ENCODE measurements around the gene GRIN1.

The GRIN1 gene

DNA sequence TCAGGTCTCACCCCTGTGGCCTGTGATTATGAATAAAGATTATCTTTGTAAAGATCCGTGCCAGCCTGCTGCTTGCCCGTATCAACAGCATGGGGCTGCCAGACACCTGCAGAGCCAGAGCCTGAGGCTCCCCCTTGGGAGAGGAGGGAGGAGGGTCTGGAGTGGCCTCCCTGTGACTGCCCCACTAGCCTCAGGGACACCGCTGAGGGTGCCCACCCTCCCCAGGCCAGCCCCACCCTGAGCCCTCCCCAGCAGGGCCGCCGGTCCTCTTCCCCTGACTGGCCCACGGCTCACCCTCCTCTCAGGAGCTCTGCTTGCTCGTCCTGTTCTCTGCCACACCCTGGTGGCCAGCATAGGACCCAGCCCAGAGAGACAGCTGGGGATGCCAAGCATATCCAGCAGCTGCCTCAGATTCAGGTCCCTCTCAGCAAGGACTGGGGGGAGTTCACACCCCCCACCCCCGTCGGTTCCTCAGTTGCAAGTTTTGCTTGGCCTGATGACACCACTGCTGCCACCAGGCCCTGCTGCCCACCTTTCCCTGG, 51.4 kb downstream of the GRIN1 start (continued):
- TF ChIP-seq ZNF433 (tag by site-specific recombination; IDR thresholded peaks at IDR 0.05; ENCODE audit: low read depth) (no peak), ZNF610 (tag by site-specific recombination; IDR thresholded peaks at IDR 0.05; ENCODE audit: borderline replicate concordance) (no peak), ZNF140 (tag by site-specific recombination; IDR thresholded peaks at IDR 0.05) (no peak), ZNF660 (tag by site-specific recombination; IDR thresholded peaks at IDR 0.05) (no peak), ZNF146 (tag by site-specific recombination; IDR thresholded peaks at IDR 0.05) (no peak), ZNF596 (tag by site-specific recombination; IDR thresholded peaks at IDR 0.05) (no peak), GLI2 (tag by site-specific recombination; IDR thresholded peaks at IDR 0.05; ENCODE audit: borderline replicate concordance, low read depth) (no peak), ZNF548 (tag by site-specific recombination; IDR thresholded peaks at IDR 0.05) (no peak), ZNF16 (tag by site-specific recombination; IDR thresholded peaks at IDR 0.05; ENCODE audit: low read depth) (no peak)
- TF ChIP-seq, protein P1, sequence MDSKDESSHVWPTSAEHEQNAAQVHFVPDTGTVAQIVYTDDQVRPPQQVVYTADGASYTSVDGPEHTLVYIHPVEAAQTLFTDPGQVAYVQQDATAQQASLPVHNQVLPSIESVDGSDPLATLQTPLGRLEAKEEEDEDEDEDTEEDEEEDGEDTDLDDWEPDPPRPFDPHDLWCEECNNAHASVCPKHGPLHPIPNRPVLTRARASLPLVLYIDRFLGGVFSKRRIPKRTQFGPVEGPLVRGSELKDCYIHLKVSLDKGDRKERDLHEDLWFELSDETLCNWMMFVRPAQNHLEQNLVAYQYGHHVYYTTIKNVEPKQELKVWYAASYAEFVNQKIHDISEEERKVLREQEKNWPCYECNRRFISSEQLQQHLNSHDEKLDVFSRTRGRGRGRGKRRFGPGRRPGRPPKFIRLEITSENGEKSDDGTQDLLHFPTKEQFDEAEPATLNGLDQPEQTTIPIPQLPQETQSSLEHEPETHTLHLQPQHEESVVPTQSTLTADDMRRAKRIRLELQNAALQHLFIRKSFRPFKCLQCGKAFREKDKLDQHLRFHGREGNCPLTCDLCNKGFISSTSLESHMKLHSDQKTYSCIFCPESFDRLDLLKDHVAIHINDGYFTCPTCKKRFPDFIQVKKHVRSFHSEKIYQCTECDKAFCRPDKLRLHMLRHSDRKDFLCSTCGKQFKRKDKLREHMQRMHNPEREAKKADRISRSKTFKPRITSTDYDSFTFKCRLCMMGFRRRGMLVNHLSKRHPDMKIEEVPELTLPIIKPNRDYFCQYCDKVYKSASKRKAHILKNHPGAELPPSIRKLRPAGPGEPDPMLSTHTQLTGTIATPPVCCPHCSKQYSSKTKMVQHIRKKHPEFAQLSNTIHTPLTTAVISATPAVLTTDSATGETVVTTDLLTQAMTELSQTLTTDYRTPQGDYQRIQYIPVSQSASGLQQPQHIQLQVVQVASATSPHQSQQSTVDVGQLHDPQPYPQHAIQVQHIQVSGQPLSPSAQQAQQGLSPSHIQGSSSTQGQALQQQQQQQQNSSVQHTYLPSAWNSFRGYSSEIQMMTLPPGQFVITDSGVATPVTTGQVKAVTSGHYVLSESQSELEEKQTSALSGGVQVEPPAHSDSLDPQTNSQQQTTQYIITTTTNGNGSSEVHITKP (tag by site-specific recombination; IDR thresholded peaks at IDR 0.05): no peak
- TF ChIP-seq, protein P2, sequence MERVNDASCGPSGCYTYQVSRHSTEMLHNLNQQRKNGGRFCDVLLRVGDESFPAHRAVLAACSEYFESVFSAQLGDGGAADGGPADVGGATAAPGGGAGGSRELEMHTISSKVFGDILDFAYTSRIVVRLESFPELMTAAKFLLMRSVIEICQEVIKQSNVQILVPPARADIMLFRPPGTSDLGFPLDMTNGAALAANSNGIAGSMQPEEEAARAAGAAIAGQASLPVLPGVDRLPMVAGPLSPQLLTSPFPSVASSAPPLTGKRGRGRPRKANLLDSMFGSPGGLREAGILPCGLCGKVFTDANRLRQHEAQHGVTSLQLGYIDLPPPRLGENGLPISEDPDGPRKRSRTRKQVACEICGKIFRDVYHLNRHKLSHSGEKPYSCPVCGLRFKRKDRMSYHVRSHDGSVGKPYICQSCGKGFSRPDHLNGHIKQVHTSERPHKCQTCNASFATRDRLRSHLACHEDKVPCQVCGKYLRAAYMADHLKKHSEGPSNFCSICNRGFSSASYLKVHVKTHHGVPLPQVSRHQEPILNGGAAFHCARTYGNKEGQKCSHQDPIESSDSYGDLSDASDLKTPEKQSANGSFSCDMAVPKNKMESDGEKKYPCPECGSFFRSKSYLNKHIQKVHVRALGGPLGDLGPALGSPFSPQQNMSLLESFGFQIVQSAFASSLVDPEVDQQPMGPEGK (tag by site-specific recombination; IDR thresholded peaks at IDR 0.05): no peak
- TF ChIP-seq, protein P3, sequence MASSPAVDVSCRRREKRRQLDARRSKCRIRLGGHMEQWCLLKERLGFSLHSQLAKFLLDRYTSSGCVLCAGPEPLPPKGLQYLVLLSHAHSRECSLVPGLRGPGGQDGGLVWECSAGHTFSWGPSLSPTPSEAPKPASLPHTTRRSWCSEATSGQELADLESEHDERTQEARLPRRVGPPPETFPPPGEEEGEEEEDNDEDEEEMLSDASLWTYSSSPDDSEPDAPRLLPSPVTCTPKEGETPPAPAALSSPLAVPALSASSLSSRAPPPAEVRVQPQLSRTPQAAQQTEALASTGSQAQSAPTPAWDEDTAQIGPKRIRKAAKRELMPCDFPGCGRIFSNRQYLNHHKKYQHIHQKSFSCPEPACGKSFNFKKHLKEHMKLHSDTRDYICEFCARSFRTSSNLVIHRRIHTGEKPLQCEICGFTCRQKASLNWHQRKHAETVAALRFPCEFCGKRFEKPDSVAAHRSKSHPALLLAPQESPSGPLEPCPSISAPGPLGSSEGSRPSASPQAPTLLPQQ (tag by site-specific recombination; IDR thresholded peaks at IDR 0.05): no peak

DNA sequence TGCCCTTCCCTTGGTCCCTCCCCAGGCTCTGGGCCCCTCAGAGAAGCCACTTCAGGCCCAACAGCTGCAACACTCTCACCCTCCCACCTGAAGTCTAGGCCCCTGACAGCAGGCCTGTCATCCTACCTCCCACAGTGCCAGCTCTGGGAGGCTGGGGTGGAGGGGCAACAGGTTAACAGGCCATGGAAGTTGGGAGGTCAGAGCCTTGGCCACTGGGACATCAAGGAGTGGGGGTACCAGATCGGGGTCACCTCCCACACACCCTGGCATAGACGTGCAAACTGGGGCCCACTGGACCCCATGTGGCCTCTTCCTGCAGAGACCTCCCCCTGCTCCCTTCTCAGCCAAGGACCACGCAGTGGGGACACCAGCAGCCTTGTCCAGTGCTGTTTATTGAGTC, 52.3 kb downstream of the GRIN1 start:
- ChIA-PET POLR2A (interaction anchor here (1.3 to 7.1 kb wide), 4 partner anchors 14 to 32 kb away, joined by 5 to 178 read pairs (median 11); partner anchors contain the start of genes NDOR1, TMEM203 and TPRN), CTCF (interaction anchor here (0.8 to 2.9 kb wide), 3 partner anchors 15 to 46 kb away, joined by 3 to 15 read pairs (median 4); no protein-coding TSS in a partner anchor)
- Histone ChIP-seq H3K9me3 (ENCODE audit: control insufficient read depth, insufficient read depth, low read depth, low read length) (no peaks in the 10 kb centered on the region), H3K36me3 (ENCODE audit: control insufficient read depth in 2 of 2, insufficient read depth in 1 of 2, low read length in 2 of 2) (peaks cover 0 to 43% of the 10 kb centered on the region in 2 experiments; a peak in 1 of 3 replicates), H3K4me1 (ENCODE audit: control insufficient read depth, insufficient read depth, low read length) (peaks cover 14% of the 10 kb centered on the region), H3K27ac (ENCODE audit: extremely low read depth, low read depth, low read length) (no peak overlapping the region), H3K4me3 (ENCODE audit: low read depth, low read length) (no peak overlapping the region)
- no peak for TF ChIP-seq ZNF629 (tag by site-specific recombination; IDR thresholded peaks at IDR 0.05)
- TF ChIP-seq KLF7 (tag by site-specific recombination; IDR thresholded peaks at IDR 0.05; ENCODE audit: borderline replicate concordance): no peak
- TF ChIP-seq, protein P4, sequence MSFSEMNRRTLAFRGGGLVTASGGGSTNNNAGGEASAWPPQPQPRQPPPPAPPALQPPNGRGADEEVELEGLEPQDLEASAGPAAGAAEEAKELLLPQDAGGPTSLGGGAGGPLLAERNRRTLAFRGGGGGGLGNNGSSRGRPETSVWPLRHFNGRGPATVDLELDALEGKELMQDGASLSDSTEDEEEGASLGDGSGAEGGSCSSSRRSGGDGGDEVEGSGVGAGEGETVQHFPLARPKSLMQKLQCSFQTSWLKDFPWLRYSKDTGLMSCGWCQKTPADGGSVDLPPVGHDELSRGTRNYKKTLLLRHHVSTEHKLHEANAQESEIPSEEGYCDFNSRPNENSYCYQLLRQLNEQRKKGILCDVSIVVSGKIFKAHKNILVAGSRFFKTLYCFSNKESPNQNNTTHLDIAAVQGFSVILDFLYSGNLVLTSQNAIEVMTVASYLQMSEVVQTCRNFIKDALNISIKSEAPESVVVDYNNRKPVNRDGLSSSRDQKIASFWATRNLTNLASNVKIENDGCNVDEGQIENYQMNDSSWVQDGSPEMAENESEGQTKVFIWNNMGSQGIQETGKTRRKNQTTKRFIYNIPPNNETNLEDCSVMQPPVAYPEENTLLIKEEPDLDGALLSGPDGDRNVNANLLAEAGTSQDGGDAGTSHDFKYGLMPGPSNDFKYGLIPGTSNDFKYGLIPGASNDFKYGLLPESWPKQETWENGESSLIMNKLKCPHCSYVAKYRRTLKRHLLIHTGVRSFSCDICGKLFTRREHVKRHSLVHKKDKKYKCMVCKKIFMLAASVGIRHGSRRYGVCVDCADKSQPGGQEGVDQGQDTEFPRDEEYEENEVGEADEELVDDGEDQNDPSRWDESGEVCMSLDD (tag by site-specific recombination; IDR thresholded peaks at IDR 0.05): 0 out of 2 replicates have a peak, but pooled peaks have one; percentile 21
- TF ChIP-seq ZFHX2 (tag by site-specific recombination; conservative IDR thresholded peaks at IDR 0.05): peak; percentile 27; the same call in 1 of the 2 replicates
- TF ChIP-seq ZNF121 (tag by site-specific recombination; IDR thresholded peaks at IDR 0.05): no peak
- TF ChIP-seq, protein P5, sequence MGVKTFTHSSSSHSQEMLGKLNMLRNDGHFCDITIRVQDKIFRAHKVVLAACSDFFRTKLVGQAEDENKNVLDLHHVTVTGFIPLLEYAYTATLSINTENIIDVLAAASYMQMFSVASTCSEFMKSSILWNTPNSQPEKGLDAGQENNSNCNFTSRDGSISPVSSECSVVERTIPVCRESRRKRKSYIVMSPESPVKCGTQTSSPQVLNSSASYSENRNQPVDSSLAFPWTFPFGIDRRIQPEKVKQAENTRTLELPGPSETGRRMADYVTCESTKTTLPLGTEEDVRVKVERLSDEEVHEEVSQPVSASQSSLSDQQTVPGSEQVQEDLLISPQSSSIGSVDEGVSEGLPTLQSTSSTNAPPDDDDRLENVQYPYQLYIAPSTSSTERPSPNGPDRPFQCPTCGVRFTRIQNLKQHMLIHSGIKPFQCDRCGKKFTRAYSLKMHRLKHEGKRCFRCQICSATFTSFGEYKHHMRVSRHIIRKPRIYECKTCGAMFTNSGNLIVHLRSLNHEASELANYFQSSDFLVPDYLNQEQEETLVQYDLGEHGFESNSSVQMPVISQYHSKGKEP (tag by site-specific recombination; IDR thresholded peaks at IDR 0.05): no peak
- TF ChIP-seq ZNF146 (tag by site-specific recombination; IDR thresholded peaks at IDR 0.05): no peak
- TF ChIP-seq ZNF175 (tag by site-specific recombination; IDR thresholded peaks at IDR 0.05): no peak
- TF ChIP-seq GLIS1 (tag by site-specific recombination; IDR thresholded peaks at IDR 0.05): peak; percentile 92
- TF ChIP-seq SCRT1 (tag by site-specific recombination; IDR thresholded peaks at IDR 0.05; ENCODE audit: borderline replicate concordance): peak; percentile 71; the same call in 1 of the 2 replicates
- TF ChIP-seq ZIC2 (tag by site-specific recombination; IDR thresholded peaks at IDR 0.05): peak; percentile 71
- no peak for TF ChIP-seq GFI1B (tag by site-specific recombination; IDR thresholded peaks at IDR 0.05)
- peak; percentile 67; the same call in 1 of the 2 replicates for TF ChIP-seq GLIS2 (tag by site-specific recombination; IDR thresholded peaks at IDR 0.05)
- no peak for TF ChIP-seq ZNF19 (tag by site-specific recombination; IDR thresholded peaks at IDR 0.05; ENCODE audit: low read depth)
- TF ChIP-seq BCL11B (tag by site-specific recombination; IDR thresholded peaks at IDR 0.05; ENCODE audit: low read depth): peak; percentile 75

All from HEK293 (cell line).